C4-2B (cell line): ENCODE results near the gene STKLD1.

Experiments used
- H3K27ac ChIP-seq: fragments of 450-650 bp; 2 replicates; pipeline ENCODE4 v1.5.1; 2017
- ZFX ChIP-seq: fragments of 450-650 bp; IDR thresholded peaks from 2 replicates; pipeline ENCODE4 v1.6.1; 2017
- TF ChIP-seq, protein P1 (sequence below): fragments of 450-650 bp; conservative IDR thresholded peaks from 2 replicates; pipeline ENCODE4 v1.5.1; 2017; ENCODE audit warnings: mild to moderate bottlenecking

The STKLD1 gene

DNA sequence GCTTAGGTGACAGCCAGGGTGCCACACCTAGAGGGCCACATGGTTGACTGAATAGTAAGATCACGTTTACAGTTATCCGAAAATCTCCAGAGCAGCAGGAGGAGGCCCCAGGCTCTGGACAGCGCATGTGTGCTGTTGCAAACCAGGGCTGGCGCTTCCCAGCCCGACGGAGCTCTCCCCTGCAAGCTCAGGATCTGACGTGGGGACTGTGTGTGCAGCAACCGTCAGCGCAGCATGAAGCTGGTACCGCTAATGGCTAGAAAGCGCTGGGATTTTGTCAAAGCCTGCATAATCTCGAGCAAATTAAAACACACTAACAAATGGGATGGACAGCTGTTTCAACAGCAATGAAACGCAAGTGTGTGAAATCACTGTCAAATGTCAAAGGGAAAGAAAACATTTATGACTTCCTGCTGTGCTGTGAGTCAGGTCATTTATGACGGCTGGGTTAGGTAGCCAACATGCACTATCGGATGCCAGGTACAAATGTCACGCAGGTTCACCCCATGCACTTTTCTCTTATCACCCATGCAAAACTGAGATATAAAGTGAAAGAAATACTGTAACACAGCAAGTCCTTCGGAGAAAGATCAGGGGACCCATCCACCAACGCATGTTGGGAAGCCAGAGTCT, 7.8 kb upstream of the STKLD1 start:
- TF ChIP-seq, protein P1, sequence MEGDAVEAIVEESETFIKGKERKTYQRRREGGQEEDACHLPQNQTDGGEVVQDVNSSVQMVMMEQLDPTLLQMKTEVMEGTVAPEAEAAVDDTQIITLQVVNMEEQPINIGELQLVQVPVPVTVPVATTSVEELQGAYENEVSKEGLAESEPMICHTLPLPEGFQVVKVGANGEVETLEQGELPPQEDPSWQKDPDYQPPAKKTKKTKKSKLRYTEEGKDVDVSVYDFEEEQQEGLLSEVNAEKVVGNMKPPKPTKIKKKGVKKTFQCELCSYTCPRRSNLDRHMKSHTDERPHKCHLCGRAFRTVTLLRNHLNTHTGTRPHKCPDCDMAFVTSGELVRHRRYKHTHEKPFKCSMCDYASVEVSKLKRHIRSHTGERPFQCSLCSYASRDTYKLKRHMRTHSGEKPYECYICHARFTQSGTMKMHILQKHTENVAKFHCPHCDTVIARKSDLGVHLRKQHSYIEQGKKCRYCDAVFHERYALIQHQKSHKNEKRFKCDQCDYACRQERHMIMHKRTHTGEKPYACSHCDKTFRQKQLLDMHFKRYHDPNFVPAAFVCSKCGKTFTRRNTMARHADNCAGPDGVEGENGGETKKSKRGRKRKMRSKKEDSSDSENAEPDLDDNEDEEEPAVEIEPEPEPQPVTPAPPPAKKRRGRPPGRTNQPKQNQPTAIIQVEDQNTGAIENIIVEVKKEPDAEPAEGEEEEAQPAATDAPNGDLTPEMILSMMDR: no peak
- TF ChIP-seq ZFX: no peak
- peak overlapping the region; percentile 5; the same call in 1 of the 2 replicates for H3K27ac ChIP-seq

DNA sequence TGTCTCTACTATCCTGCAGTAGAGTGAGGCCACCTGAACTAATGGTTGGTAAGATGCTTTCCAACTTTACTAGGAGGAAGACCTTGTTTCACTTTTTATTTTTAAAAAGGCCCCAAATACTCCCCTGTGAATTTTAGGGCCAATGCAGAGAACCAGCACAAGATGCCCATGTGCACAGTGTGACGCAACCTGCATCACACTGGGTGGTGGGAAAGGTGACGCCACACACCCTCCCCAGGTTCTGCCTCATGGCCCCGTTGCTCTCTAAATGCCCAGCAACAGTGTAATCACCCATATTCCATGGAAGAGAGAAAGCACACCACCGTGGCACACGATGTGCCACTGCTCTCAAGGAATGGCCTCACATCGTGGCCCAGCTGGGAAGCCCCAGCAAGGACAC, 6.7 kb upstream of the STKLD1 start:
- no peak for TF ChIP-seq ZFX
- TF ChIP-seq, protein P1: no peak
- no peak overlapping the region for H3K27ac ChIP-seq

DNA sequence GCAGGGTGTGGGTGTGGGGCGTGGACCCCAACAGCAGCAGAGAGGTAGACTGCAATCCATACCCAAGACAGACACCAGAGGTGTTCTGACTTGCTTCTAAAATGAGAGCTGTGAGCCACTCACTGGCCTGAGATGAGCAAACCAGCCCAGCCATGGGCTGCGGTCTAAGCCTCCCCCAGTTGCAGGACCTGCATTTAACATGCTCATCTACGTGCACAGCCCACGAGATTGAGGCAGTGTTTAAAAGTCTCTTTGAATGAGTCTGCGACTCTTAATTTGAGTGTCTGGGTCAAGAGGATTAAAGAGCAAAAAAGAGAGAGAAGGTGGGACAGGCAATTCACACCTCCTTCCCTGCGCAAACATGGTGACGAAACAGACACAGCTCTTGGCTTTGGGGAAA, 6.2 kb upstream of the STKLD1 start:
- no peak overlapping the region for H3K27ac ChIP-seq
- TF ChIP-seq, protein P1: no peak
- TF ChIP-seq ZFX: no peak

- no peak for TF ChIP-seq ZFX
- TF ChIP-seq, protein P1: no peak
- no peak overlapping the region for H3K27ac ChIP-seq
Measured at GRCh38 chr9:133370685-133371084, 5.5 kb upstream of the STKLD1 start.

DNA sequence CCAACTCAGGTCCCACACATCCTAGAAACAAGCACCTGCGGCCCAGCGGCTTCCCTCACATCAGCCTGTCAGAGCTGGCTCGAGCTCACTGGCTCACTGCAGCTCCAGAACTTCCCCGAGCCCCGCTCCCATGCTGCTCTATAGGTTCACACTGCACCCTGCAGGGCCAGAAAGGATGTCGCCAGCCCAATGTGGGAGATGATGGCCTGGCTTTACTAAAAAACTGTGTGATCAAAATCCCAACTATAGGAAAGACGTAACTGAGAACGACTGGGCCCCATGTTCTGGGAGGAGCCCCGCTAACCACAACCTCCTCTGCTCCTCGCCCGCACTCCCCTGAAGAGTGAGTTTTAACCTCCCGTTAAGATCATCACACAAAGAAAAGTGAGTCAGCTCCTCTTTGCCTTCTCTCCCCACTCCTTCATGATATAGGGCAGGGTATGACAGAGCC, 4.9 kb upstream of the STKLD1 start:
- TF ChIP-seq ZFX: no peak
- TF ChIP-seq, protein P1: no peak
- H3K27ac ChIP-seq: no peak overlapping the region

GRCh38 chr9:133372144-133372543, 4.0 kb upstream of the STKLD1 start:
- no peak overlapping the region for H3K27ac ChIP-seq
- TF ChIP-seq ZFX: no peak
- TF ChIP-seq, protein P1: no peak

DNA sequence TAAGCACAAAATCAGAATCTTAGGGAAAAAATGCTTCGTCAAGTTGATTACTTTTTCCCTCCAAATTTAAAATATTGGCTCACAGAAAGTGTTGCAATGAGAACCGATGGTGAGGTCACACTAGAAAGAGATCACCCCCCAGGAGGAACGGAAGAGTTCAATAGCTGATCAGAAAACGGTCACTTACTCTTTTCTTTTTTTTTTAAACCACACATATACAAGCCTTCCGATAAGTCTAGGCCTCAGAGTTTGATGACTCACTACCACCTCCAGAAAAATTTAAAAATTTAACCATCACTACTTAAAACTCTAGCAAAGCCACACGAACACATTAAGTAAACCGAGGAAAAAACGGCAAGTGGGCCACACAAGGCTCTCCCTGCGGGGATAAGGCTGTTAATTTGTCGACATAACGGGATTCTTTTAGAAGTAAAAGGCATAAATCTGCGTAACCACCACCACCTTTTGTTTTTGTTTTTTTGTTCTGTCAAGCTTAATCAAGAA, 1.5 kb upstream of the STKLD1 start:
- TF ChIP-seq, protein P1: no peak
- TF ChIP-seq ZFX: no peak

More for the DNA sequence above, 1.5 kb upstream of the STKLD1 start:
- H3K27ac ChIP-seq: peak overlapping the region; percentile 94
